Neutrophil (primary cell): ENCODE results near the gene OSBPL10.

Experiments used
- H3K27ac ChIP-seq: fragments of 200-600 bp; sonication (generic); 2 replicates; pipeline ENCODE4 v1.5.1; 2016; ENCODE audit warnings: mild to moderate bottlenecking, moderate library complexity
- H3K27me3 ChIP-seq: fragments of 200-600 bp; sonication (generic); 2 replicates; pipeline ENCODE4 v1.6.0; 2016; ENCODE audit warnings: mild to moderate bottlenecking
- H3K36me3 ChIP-seq: fragments of 200-600 bp; sonication (generic); 2 replicates; pipeline ENCODE4 v1.5.1; 2017
- H3K4me1 ChIP-seq, 2 experiments: fragments of 200-600 bp in 1 of 2; sonication (generic) in 1 of 2; 1 replicate in 1 of 2; 2 replicates in 1 of 2; pipeline versions ENCODE4 v1.5.1 to v1.6.1; 2013 to 2016; ENCODE audit warnings: low read depth in 1 of 2, low read length in 1 of 2, mild to moderate bottlenecking in 1 of 2, moderate library complexity in 1 of 2; ENCODE audit not compliant: control insufficient read depth in 1 of 2, insufficient read depth in 1 of 2
- H3K4me3 ChIP-seq, 2 experiments: fragments of 200-600 bp in 1 of 2; sonication (generic) in 1 of 2; 1 replicate in 1 of 2; 2 replicates in 1 of 2; pipeline ENCODE4 v1.5.1; 2013 to 2016; ENCODE audit warnings: low read depth in 1 of 2, low read length in 1 of 2, mild to moderate bottlenecking in 1 of 2, moderate library complexity in 1 of 2
- H3K9me3 ChIP-seq: fragments of 200-600 bp; sonication (generic); 2 replicates; pipeline ENCODE4 v1.5.1; 2016
- CTCF ChIP-seq: fragments of 200-600 bp; sonication (generic); IDR thresholded peaks from 2 replicates; pipeline ENCODE4 v1.5.1; 2016; ENCODE audit warnings: antibody characterized with exemption

OSBPL10 gene

GRCh38 chr3:31688984-31689383, 292.1 kb downstream of the OSBPL10 start:
- TF ChIP-seq CTCF = no peak
- Histone ChIP-seq H3K9me3 (no peaks in the 10 kb centered on the region), H3K27me3 (no peaks in the 10 kb centered on the region), H3K4me3 (no peak overlapping the region), H3K36me3 (no peaks in the 10 kb centered on the region), H3K4me1 (no peaks in the 10 kb centered on the region), H3K27ac (no peak overlapping the region)

- TF ChIP-seq CTCF = no peak
- no peaks in the 10 kb centered on the region for H3K9me3 ChIP-seq
- H3K4me1 ChIP-seq = no peaks in the 10 kb centered on the region
- H3K4me3 ChIP-seq = no peak overlapping the region
- H3K36me3 ChIP-seq = no peaks in the 10 kb centered on the region
- H3K27ac ChIP-seq = no peak overlapping the region
- H3K27me3 ChIP-seq = no peaks in the 10 kb centered on the region
Observed at GRCh38 chr3:31687020-31687802, 293.9 kb downstream of the OSBPL10 start.

GRCh38 chr3:31680072-31680870, 300.8 kb downstream of the OSBPL10 start:
- H3K27ac ChIP-seq = no peak overlapping the region
- no peak for TF ChIP-seq CTCF
- H3K4me1 ChIP-seq = no peaks in the 10 kb centered on the region
- no peaks in the 10 kb centered on the region for H3K9me3 ChIP-seq
- H3K36me3 ChIP-seq = no peaks in the 10 kb centered on the region
- H3K4me3 ChIP-seq = no peak overlapping the region
- H3K27me3 ChIP-seq = no peaks in the 10 kb centered on the region

- H3K27me3 ChIP-seq = no peaks in the 10 kb centered on the region
- H3K4me3 ChIP-seq = no peak overlapping the region
- H3K27ac ChIP-seq = no peak overlapping the region
- TF ChIP-seq CTCF = no peak
- H3K36me3 ChIP-seq = no peaks in the 10 kb centered on the region
- H3K9me3 ChIP-seq = no peaks in the 10 kb centered on the region
- no peaks in the 10 kb centered on the region for H3K4me1 ChIP-seq
Observed at GRCh38 chr3:31676556-31676955, 304.5 kb downstream of the OSBPL10 start.

- no peaks in the 10 kb centered on the region for H3K4me1 ChIP-seq
- TF ChIP-seq CTCF = no peak
- no peaks in the 10 kb centered on the region for H3K36me3 ChIP-seq
- H3K4me3 ChIP-seq = no peak overlapping the region
- no peak overlapping the region for H3K27ac ChIP-seq
- no peaks in the 10 kb centered on the region for H3K9me3 ChIP-seq
- H3K27me3 ChIP-seq = no peaks in the 10 kb centered on the region
Observed at GRCh38 chr3:31673950-31674349, 307.1 kb downstream of the OSBPL10 start.
